GM12878 (cell line): ENCODE data around the gene ANP32E. TPM values are rescaled to one million over a fixed set of nuclear protein-coding genes. Genes with fewer than 3 reads are reported as not detected.
A peak's percentile ranks its signal among the peaks of the same experiment; 100 is the strongest.

Experiments used
- ATF7 ChIP-seq: fragments of 450-650 bp; IDR thresholded peaks from 2 replicates; pipeline ENCODE4 v1.6.1; 2016; ENCODE audit warnings: low read depth, mild to moderate bottlenecking
- BACH1 ChIP-seq: fragments of 450-650 bp; IDR thresholded peaks from 2 replicates; pipeline ENCODE4 v1.6.1; 2017; ENCODE audit warnings: mild to moderate bottlenecking, borderline replicate concordance
- BCL11A ChIP-seq: IDR thresholded peaks from 2 replicates; pipeline ENCODE4 v1.6.1; 2011; ENCODE audit warnings: low read depth, low read length
- BHLHE40 ChIP-seq, 2 experiments: fragments of 450-650 bp in 1 of 2; IDR thresholded peaks; 2 replicates each; pipeline ENCODE4 v1.6.1; 2011 to 2017; ENCODE audit warnings: low read depth in 2 of 2, borderline replicate concordance in 1 of 2, improper control_type of control experiment in 1 of 2, low read length in 1 of 2, mild to moderate bottlenecking in 1 of 2
- CREM ChIP-seq: IDR thresholded peaks from 2 replicates; pipeline ENCODE4 v1.6.1; 2014; ENCODE audit warnings: antibody characterized with exemption, low read depth
- FOXM1 ChIP-seq: IDR thresholded peaks from 2 replicates; pipeline ENCODE4 v1.6.1; 2012; ENCODE audit warnings: low read depth, mild to moderate bottlenecking, inconsistent platforms, low read length, moderate library complexity
- IKZF1 ChIP-seq: fragments of 450-650 bp; conservative IDR thresholded peaks from 2 replicates; pipeline ENCODE4 v1.6.1; 2017; ENCODE audit warnings: antibody characterized with exemption, mild to moderate bottlenecking
- KDM1A ChIP-seq: fragments of 200-600 bp; sonication (generic); IDR thresholded peaks from 2 replicates; pipeline ENCODE4 v1.6.1; 2016; ENCODE audit warnings: borderline replicate concordance
- MEF2B ChIP-seq: fragments of 450-650 bp; IDR thresholded peaks from 2 replicates; pipeline ENCODE4 v1.6.1; 2018; ENCODE audit warnings: mild to moderate bottlenecking, moderate library complexity; ENCODE audit not compliant: partially characterized antibody, poor library complexity, severe bottlenecking
- MYC ChIP-seq: IDR thresholded peaks from 2 replicates; pipeline ENCODE4 v1.6.1; 2011; ENCODE audit warnings: mild to moderate bottlenecking, low read length, moderate library complexity, inconsistent platforms; ENCODE audit not compliant: insufficient read depth, insufficient replicate concordance, insufficient read length, severe bottlenecking
- PAX8 ChIP-seq: fragments of 450-650 bp; IDR thresholded peaks from 2 replicates; pipeline ENCODE4 v1.6.1; 2017; ENCODE audit warnings: mild to moderate bottlenecking, moderate library complexity
- PBX3 ChIP-seq: IDR thresholded peaks from 2 replicates; pipeline ENCODE4 v1.6.1; 2011; ENCODE audit warnings: mild to moderate bottlenecking, low read depth, low read length, moderate library complexity; ENCODE audit not compliant: insufficient replicate concordance
- PML ChIP-seq: IDR thresholded peaks from 2 replicates; pipeline ENCODE4 v1.6.1; 2012; ENCODE audit warnings: low read length, inconsistent platforms
- RB1 ChIP-seq: fragments of 450-650 bp; formaldehyde crosslinking; IDR thresholded peaks from 2 replicates; pipeline ENCODE4 v1.6.1; 2017; ENCODE audit warnings: mild to moderate bottlenecking, borderline replicate concordance
- WRNIP1 ChIP-seq: IDR thresholded peaks from 2 replicates; pipeline ENCODE4 v1.6.1; 2011; ENCODE audit warnings: low read depth, low read length, improper control_type of control experiment, borderline replicate concordance
- ZBTB40 ChIP-seq: fragments of 450-650 bp; IDR thresholded peaks from 2 replicates; pipeline ENCODE4 v1.6.1; 2016; ENCODE audit warnings: mild to moderate bottlenecking, moderate library complexity, borderline replicate concordance
- ZZZ3 ChIP-seq: IDR thresholded peaks from 2 replicates; pipeline ENCODE4 v1.6.1; 2011; ENCODE audit warnings: low read depth; ENCODE audit not compliant: control insufficient read depth, insufficient read length
- polyA plus RNA-seq, 11 experiments: library from polyadenylated mRNA; depleted of rRNA in 4 of 11; unstranded in 6 of 11; stranded (reverse) in 5 of 11; fragments of >200 nt; fragmentation: Nextera tagmentation in 4 of 11; fragmentation: Illumina TruSeq in 1 of 11; extraction: Ambion mirVana in 4 of 11; extraction: Trizol in 1 of 11; gene quantifications; 1 replicate in 1 of 11; 2 replicates in 10 of 11; pipeline versions ENCODE4 v1.2.1 to v1.2.3, GENCODE V29; 2011 to 2016; ENCODE audit warnings: inconsistent platforms in 2 of 11, missing spikeins in 2 of 11, low read depth in 1 of 11
- total RNA-seq, 4 experiments: library from RNA; depleted of rRNA in 3 of 4; stranded (reverse); fragments of >200 nt in 3 of 4; fragmentation: Illumina TruSeq in 1 of 4; extraction: Trizol in 1 of 4; gene quantifications; 2 replicates each; pipeline versions ENCODE4 v1.2.1 to v1.2.3, GENCODE V29; 2013 to 2021
- TF ChIP-seq, protein P1 (sequence below): fragments of 450-650 bp; formaldehyde crosslinking; IDR thresholded peaks from 2 replicates; pipeline ENCODE4 v1.5.0; 2022; ENCODE audit warnings: mild to moderate bottlenecking, missing genetic modification characterization

ANP32E gene
- total and polyA plus RNA-seq, 10 of the 15 experiments (the other 5 are each of a cell fraction or from before 2014, with no cell fraction given), result 59.2 to 250 (median 121) TPM

- TF ChIP-seq ZBTB40 (no peak), CREM (peak; percentile 89), FOXM1 (peak; percentile 69; the same call in 1 of the 2 replicates), PAX8 (peak; percentile 67; the same call in 1 of the 2 replicates), BACH1 (peak; percentile 80; the same call in 1 of the 2 replicates), BCL11A (no peak), MYC (peak; percentile 34), PML (peak; percentile 95), ATF7 (peak; percentile 80), KDM1A (no peak), WRNIP1 (no peak), ZZZ3 (no peak), PBX3 (peak; percentile 95), BHLHE40 (IDR thresholded peaks at IDR 0.05; ENCODE audit: borderline replicate concordance in 1 of 2, low read depth in 2 of 2, low read length in 1 of 2) (peak; percentile 75 to 85; a peak in 3 of 4 replicates), IKZF1 (peak; percentile 41; the same call in 1 of the 2 replicates), RB1 (peak; percentile 86; the same call in 1 of the 2 replicates), MEF2B (no peak)
- TF ChIP-seq, protein P1, sequence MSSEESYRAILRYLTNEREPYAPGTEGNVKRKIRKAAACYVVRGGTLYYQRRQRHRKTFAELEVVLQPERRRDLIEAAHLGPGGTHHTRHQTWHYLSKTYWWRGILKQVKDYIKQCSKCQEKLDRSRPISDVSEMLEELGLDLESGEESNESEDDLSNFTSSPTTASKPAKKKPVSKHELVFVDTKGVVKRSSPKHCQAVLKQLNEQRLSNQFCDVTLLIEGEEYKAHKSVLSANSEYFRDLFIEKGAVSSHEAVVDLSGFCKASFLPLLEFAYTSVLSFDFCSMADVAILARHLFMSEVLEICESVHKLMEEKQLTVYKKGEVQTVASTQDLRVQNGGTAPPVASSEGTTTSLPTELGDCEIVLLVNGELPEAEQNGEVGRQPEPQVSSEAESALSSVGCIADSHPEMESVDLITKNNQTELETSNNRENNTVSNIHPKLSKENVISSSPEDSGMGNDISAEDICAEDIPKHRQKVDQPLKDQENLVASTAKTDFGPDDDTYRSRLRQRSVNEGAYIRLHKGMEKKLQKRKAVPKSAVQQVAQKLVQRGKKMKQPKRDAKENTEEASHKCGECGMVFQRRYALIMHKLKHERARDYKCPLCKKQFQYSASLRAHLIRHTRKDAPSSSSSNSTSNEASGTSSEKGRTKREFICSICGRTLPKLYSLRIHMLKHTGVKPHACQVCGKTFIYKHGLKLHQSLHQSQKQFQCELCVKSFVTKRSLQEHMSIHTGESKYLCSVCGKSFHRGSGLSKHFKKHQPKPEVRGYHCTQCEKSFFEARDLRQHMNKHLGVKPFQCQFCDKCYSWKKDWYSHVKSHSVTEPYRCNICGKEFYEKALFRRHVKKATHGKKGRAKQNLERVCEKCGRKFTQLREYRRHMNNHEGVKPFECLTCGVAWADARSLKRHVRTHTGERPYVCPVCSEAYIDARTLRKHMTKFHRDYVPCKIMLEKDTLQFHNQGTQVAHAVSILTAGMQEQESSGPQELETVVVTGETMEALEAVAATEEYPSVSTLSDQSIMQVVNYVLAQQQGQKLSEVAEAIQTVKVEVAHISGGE (CRISPR knock-in tag), result no peak
Observed at GRCh38 chr1:150235852-150236613, at the start of gene ANP32E (continued).
